GM23338 (cell line): ENCODE measurements around the gene PECR. TPM values are rescaled to one million over a fixed set of nuclear protein-coding genes. Genes with fewer than 3 reads are reported as not detected.

Experiments
- ATAC-seq: fragments of 200-7000 bp; cut with Tn5 transposase; 3 replicates; pipeline ENCODE4 v1.9.1; 2020
- DNase-seq: peaks from one replicate; pipeline ENCODE4 v3.0.0-alpha.2; 2015; ENCODE audit warnings: low spot score
- H2AFZ ChIP-seq: fragments of 200-600 bp; sonication (generic); 2 replicates; pipeline ENCODE4 v1.8.0; 2016; ENCODE audit warnings: antibody characterized with exemption, mild to moderate bottlenecking, moderate library complexity
- H3F3A ChIP-seq: fragments of 200-600 bp; sonication (generic); replicated peaks from 2 replicates; pipeline ENCODE4 v1.8.0; 2017; ENCODE audit warnings: antibody characterized with exemption, mixed run types, low read depth
- H3K27ac ChIP-seq: fragments of 200-600 bp; sonication (generic); 2 replicates; pipeline ENCODE4 v1.6.1; 2016; ENCODE audit warnings: low read depth
- H3K27me3 ChIP-seq: fragments of 200-600 bp; sonication (generic); 2 replicates; pipeline ENCODE4 v1.8.0; 2016; ENCODE audit warnings: mild to moderate bottlenecking, mixed run types, moderate library complexity; ENCODE audit not compliant: insufficient read depth
- H3K36me3 ChIP-seq: fragments of 200-600 bp; sonication (generic); 2 replicates; pipeline ENCODE4 v1.8.0; 2016; ENCODE audit warnings: mild to moderate bottlenecking; ENCODE audit not compliant: insufficient read depth
- H3K4me1 ChIP-seq: fragments of 200-600 bp; sonication (generic); 2 replicates; pipeline ENCODE4 v1.8.0; 2016; ENCODE audit warnings: mild to moderate bottlenecking, moderate library complexity; ENCODE audit not compliant: insufficient read depth
- H3K4me2 ChIP-seq: fragments of 200-600 bp; sonication (generic); 2 replicates; pipeline ENCODE4 v1.7.1; 2017; ENCODE audit warnings: mixed run types
- H3K4me3 ChIP-seq: fragments of 200-600 bp; sonication (generic); 2 replicates; pipeline ENCODE4 v1.6.1; 2016; ENCODE audit warnings: mixed run types
- H3K79me2 ChIP-seq: fragments of 200-600 bp; sonication (generic); replicated peaks from 2 replicates; pipeline ENCODE4 v1.8.0; 2017; ENCODE audit warnings: mild to moderate bottlenecking; ENCODE audit not compliant: insufficient read depth
- H3K9me2 ChIP-seq: fragments of 200-600 bp; sonication (generic); 2 replicates; pipeline ENCODE4 v1.8.0; 2017; ENCODE audit not compliant: insufficient read depth
- H4K20me1 ChIP-seq: fragments of 200-600 bp; sonication (generic); replicated peaks from 2 replicates; pipeline ENCODE4 v1.8.0; 2017; ENCODE audit warnings: mild to moderate bottlenecking; ENCODE audit not compliant: insufficient read depth
- H3K27ac Mint-ChIP-seq: 2 replicates; pipeline ENCODE4 v1.8.0; 2020; ENCODE audit warnings: inconsistent platforms, mild to moderate bottlenecking, moderate library complexity, mixed read lengths
- H3K27me3 Mint-ChIP-seq: 3 replicates; pipeline ENCODE4 v1.8.0; 2022; ENCODE audit warnings: low read depth, mild to moderate bottlenecking, moderate library complexity, mixed read lengths, inconsistent platforms; ENCODE audit not compliant: insufficient read depth, poor library complexity
- H3K36me3 Mint-ChIP-seq: 3 replicates; pipeline ENCODE4 v1.8.0; 2021; ENCODE audit warnings: low read depth, mild to moderate bottlenecking, inconsistent platforms, moderate library complexity, mixed read lengths
- H3K4me1 Mint-ChIP-seq: 3 replicates; pipeline ENCODE4 v1.8.0; 2020; ENCODE audit warnings: mild to moderate bottlenecking, inconsistent platforms, mixed read lengths
- H3K4me3 Mint-ChIP-seq: 3 replicates; pipeline ENCODE4 v1.8.0; 2021; ENCODE audit warnings: moderate library complexity, mild to moderate bottlenecking, inconsistent platforms, mixed read lengths
- H3K9me3 Mint-ChIP-seq: 3 replicates; pipeline ENCODE4 v1.8.0; 2020; ENCODE audit warnings: moderate library complexity, mild to moderate bottlenecking, inconsistent platforms, mixed read lengths
- CREB1 ChIP-seq: fragments of 250-450 bp; sonication (Bioruptor Pico); IDR thresholded peaks from 2 replicates; pipeline ENCODE4 v1.5.0; 2020; ENCODE audit warnings: low read depth, mild to moderate bottlenecking, moderate library complexity
- CTCF ChIP-seq, 2 experiments: fragments of 200-600 bp in 1 of 2; sonication (generic) in 1 of 2; conservative IDR thresholded peaks; 2 replicates each; pipeline versions ENCODE4 v1.5.1 to v1.6.1; 2016 to 2017; ENCODE audit warnings: antibody characterized with exemption in 2 of 2, low read depth in 2 of 2, mild to moderate bottlenecking in 2 of 2, moderate library complexity in 1 of 2
- EZH2 ChIP-seq: fragments of 200-600 bp; sonication (generic); IDR thresholded peaks from one replicate; pipeline ENCODE4 v1.8.0; 2017; ENCODE audit warnings: antibody characterized with exemption, mild to moderate bottlenecking, low read depth; ENCODE audit not compliant: unreplicated experiment
- EZH2phosphoT487 ChIP-seq: fragments of 200-600 bp; sonication (generic); IDR thresholded peaks from one replicate; pipeline ENCODE4 v1.8.1; 2018; ENCODE audit warnings: antibody characterized with exemption; ENCODE audit not compliant: unreplicated experiment
- JUNB ChIP-seq: IDR thresholded peaks from one replicate; pipeline ENCODE4 v1.6.1; 2016; ENCODE audit warnings: antibody characterized with exemption; ENCODE audit not compliant: unreplicated experiment
- NANOG ChIP-seq: IDR thresholded peaks from 2 replicates; pipeline ENCODE4 v1.6.1; 2016; ENCODE audit warnings: antibody characterized with exemption, borderline replicate concordance
- POLR2AphosphoS5 ChIP-seq: IDR thresholded peaks from 2 replicates; pipeline ENCODE4 v1.6.1; 2016; ENCODE audit warnings: antibody characterized with exemption, low read depth
- STAT1 ChIP-seq: IDR thresholded peaks from one replicate; pipeline ENCODE4 v1.6.1; 2016; ENCODE audit warnings: antibody characterized with exemption; ENCODE audit not compliant: unreplicated experiment
- ZNF331 ChIP-seq: fragments of 250-450 bp; sonication (Bioruptor Pico); IDR thresholded peaks from 2 replicates; pipeline ENCODE4 v1.5.0; 2020; ENCODE audit warnings: low read depth, mild to moderate bottlenecking, moderate library complexity
- ZNF462 ChIP-seq: fragments of 250-450 bp; sonication (Bioruptor Pico); IDR thresholded peaks from 2 replicates; pipeline ENCODE4 v1.5.0; 2020; ENCODE audit warnings: mild to moderate bottlenecking, moderate library complexity
- polyA plus RNA-seq: library from polyadenylated mRNA; unstranded; fragments of >200 nt; fragmentation: Nextera tagmentation; extraction: Ambion mirVana; gene quantifications from 2 replicates; pipeline ENCODE4 v1.2.1, GENCODE V29; 2016
- total RNA-seq: library from RNA; depleted of rRNA; stranded (reverse); fragments of >200 nt; shearing (Covaris generic); gene quantifications from 2 replicates; pipeline ENCODE4 v1.2.3, GENCODE V29; 2014

The PECR gene
- total and polyA plus RNA-seq, 2 experiments from 2014 or later: 12.1 to 15.5 TPM

GRCh38 chr2:216021768-216022565, 59.6 kb downstream of the PECR start:
- H3K4me2 ChIP-seq: no peak overlapping the region
- Mint-ChIP-seq H3K27ac (no peak overlapping the region), H3K27me3 (peaks cover 5% of the 10 kb centered on the region), H3K4me1 (no peaks in the 10 kb centered on the region; the same call in 2 of the 3 replicates), H3K4me3 (no peak overlapping the region), H3K9me3 (no peaks in the 10 kb centered on the region), H3K36me3 (no peaks in the 10 kb centered on the region)
- no peaks in the 10 kb centered on the region for H3K79me2 ChIP-seq
- no peak overlapping the region for H3K27ac ChIP-seq
- no peak overlapping the region for H3K4me3 ChIP-seq
- no peak overlapping the region for H2AFZ ChIP-seq
- no peaks in the 10 kb centered on the region for H4K20me1 ChIP-seq
- H3K9me2 ChIP-seq: peaks cover 5% of the 10 kb centered on the region; the same call in 1 of the 2 replicates
- DNase-seq (no peak), ATAC-seq (no peak)
- H3K36me3 ChIP-seq: no peaks in the 10 kb centered on the region
- TF ChIP-seq ZNF331 (no peak), POLR2AphosphoS5 (no peak), ZNF462 (CRISPR knock-in tag) (no peak), JUNB (no peak), CTCF (conservative IDR thresholded peaks at IDR 0.05; ENCODE audit: low read depth in 2 of 2) (no peak), EZH2phosphoT487 (no peak), EZH2 (no peak), CREB1 (CRISPR knock-in tag) (no peak), NANOG (no peak), STAT1 (no peak)
- no peaks in the 10 kb centered on the region for H3K27me3 ChIP-seq
- no peaks in the 10 kb centered on the region for H3F3A ChIP-seq
- H3K4me1 ChIP-seq: no peaks in the 10 kb centered on the region; the same call in 1 of the 2 replicates
